Dedifferentiated amniotic fluid mesenchymal stem cell (primary cell): Measurements from ENCODE around the gene BARHL2.

Experiments
- DNase-seq: peaks from one replicate; pipeline ENCODE4 v3.0.0-alpha.2; 2016; ENCODE audit errors: extremely low spot score

BARHL2 gene

GRCh38 chr1:90710579-90711536, 6.2 kb downstream of the BARHL2 start:
- no peak for DNase-seq

GRCh38 chr1:90709535-90709934, 7.6 kb downstream of the BARHL2 start:
- no peak for DNase-seq

DNA sequence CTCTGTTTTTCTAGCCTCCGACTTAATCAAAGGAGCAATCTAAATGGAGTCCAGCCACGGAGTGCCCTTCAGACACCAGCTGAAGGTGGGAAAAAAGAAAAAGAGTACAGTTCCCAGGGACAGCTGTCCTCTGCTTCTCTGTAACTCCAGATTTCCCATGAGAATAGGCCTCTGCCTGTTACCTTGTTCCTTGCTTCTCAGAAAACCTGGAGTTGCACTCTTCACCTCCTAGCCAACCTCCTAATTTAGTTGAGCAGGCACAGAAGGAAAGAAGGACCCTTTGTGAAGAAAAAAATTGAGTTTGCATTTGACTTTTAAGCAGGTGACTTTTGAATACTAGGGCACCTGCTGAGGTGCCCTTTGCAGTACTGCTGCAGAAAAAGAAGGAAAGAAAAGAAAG, 8.3 kb downstream of the BARHL2 start:
- no peak for DNase-seq

GRCh38 chr1:90708236-90708786, 8.8 kb downstream of the BARHL2 start:
- no peak for DNase-seq

- no peak for DNase-seq
These were observed 9.8 kb downstream of the BARHL2 start for GRCh38 chr1:90707363-90707710.

- no peak for DNase-seq
These were observed 10.4 kb downstream of the BARHL2 start for GRCh38 chr1:90706437-90707362.

- no peak for DNase-seq
These were observed 11.1 kb downstream of the BARHL2 start for GRCh38 chr1:90705956-90706355.

GRCh38 chr1:90704817-90705216, 12.3 kb downstream of the BARHL2 start:
- DNase-seq = no peak

DNA sequence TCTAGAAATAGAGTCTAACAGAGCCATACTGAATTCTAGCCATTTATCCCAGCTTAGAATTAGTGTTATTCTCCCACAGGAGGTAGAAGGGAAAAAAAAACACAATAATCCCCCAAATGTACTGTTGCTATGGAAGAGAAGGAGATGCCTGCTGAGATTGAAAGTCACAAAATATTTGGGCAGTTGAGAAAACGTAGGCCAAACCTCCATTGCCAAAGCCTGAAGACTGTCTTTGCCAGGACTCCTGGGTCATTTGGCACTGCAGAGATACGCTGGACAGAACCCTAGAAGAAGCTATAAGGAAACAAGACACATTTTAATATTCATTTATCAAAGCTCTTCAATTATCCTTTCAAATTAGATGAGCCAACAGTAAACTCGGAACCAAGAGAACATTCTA, 22.3 kb downstream of the BARHL2 start:
- DNase-seq = no peak

GRCh38 chr1:90687747-90688146, 29.4 kb downstream of the BARHL2 start:
- no peak for DNase-seq

DNA sequence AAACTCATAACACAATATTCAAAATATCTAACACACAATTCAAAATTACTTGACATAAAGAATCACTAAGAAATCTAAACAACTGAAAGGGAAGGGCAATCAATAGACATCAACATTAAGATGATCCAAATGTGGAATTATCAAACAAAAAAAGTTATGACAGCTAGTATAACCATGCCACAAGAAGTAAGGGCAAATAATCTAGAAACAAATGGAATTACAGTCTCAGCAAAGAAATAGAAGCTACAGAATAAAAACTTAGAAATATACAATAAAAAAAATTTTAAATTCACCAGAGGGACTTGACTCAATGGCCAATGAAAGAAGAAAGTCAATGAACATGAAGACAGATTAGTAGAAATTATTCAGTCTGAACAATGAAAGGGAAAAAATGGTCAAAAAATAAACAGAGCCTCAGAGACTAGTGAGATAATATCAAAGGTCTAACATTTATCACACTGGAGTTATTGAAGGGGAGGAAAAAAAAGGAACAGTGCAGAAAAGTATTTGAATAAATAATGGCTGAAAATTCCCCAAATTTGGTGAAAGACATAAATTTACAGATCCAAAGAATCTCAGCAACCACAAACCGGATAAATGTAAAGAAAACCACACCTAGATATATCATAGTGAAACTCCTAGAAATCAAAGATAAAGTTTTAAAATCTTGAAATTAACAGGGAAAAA, 41.8 kb downstream of the BARHL2 start:
- no peak for DNase-seq

GRCh38 chr1:90671741-90672140, 45.4 kb downstream of the BARHL2 start:
- DNase-seq = no peak

DNA sequence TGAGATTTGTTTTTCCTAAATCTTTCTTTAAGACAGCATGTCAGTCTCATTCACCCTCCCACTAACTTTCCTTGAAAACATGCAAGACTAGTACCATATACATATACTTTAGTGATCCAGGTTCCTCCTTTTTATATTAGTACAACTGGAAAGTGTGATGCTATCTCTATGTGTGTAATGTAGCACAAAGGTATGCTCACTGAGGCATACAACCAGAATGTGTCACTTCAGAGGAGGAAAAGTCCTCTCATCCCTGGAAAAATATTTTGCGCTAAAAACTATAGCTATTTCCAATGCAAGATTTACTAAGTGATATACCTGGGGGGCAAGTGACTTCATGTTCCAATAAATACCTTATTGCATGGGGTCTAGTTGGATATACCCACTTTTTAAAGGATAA, 45.9 kb downstream of the BARHL2 start:
- no peak for DNase-seq
